GM20000 (cell line): ENCODE measurements around the gene FOS.

Source experiments
- DNase-seq: peaks from one replicate; pipeline ENCODE4 v3.0.0; 2012; ENCODE audit warnings: low spot score
- CTCF ChIP-seq: IDR thresholded peaks from 2 replicates; pipeline ENCODE4 v1.5.1; 2012; ENCODE audit warnings: mild to moderate bottlenecking, control low read depth; ENCODE audit errors: extremely low read depth, missing control alignments

The FOS gene

DNA sequence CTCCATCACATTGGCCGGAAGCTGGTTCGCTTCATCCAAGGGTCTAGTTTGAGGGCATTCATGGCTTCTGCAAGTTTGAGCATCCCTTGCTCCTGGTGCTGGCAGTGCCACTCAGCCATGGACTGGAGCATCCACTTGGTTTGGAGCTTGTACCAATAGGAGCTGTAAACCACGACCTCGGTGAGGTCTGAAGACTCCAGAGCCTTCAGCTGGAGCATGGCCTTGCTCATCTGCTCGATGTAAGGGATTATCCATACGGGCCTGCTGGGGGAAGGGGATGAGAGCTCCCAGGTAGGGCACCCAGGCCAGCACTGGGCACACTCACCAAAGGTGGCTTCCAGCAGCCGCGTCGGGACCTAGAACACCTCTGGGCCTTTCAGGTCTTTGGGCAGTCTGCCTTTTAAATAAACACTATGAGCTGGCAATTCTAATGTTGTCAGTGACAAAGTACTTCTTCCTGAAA, 13.5 kb downstream of the FOS start:
- no peak for DNase-seq
- TF ChIP-seq CTCF: no peak

DNA sequence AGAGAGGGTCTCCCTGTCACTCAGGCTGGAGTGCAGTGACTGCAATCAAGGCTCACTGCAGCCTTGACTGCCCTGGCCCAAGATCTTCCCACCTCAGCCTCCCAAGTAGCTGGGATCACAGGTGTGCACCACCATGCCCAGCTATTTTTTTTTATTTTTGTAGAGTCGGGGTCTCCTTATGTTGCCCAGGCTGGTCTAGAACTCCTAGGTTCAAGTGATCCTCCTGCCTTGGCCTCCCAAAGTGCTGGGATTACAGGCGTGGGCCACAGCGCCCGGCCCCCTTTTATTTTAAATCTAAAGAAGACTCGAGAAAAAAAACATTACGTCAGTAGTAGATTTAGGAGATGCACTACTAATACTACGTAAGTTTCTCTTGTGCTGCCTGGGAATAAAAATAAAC, 14.3 kb downstream of the FOS start:
- no peak for TF ChIP-seq CTCF
- no peak for DNase-seq

DNA sequence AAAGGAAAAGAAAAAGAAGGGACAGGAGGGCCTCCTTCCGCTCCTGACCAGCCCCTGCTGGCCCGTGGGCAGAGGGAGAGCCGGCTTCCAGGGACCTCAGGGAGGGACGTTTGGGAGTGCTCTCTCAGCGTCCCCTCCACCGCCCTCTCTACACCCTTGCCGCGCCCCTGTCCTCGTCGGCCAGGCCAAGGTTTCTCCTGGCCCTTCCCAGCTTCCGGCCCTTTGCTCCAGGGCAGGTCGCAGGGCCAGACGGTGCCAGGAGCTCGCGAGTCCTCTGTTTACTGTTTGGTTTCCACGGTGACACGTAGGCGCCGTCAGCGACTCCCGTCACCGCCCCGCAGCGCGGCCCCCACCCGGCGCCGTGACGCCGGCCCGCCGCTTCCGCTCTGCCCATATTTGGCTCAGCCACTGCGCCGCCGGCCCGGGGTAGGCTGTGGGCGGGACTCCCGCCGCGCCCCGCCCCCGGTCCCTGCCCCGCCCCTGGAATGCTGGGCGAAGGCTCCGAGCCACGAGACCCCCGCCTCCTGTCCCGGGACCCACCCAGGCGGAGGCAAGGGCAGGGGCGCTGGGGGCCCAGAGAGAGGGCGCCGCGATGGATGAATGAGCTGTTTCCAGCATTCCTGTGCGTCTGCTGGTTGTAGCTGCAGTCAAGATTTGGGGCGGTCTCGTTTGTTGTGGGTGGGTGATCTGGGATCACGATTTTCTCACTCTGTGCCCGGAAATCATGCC, 15.5 kb downstream of the FOS start:
- peak; percentile 99 for DNase-seq
- TF ChIP-seq CTCF: no peak

- no peak for TF ChIP-seq CTCF
- DNase-seq: no peak
These were observed 16.0 kb downstream of the FOS start for GRCh38 chr14:75294649-75295033.

DNA sequence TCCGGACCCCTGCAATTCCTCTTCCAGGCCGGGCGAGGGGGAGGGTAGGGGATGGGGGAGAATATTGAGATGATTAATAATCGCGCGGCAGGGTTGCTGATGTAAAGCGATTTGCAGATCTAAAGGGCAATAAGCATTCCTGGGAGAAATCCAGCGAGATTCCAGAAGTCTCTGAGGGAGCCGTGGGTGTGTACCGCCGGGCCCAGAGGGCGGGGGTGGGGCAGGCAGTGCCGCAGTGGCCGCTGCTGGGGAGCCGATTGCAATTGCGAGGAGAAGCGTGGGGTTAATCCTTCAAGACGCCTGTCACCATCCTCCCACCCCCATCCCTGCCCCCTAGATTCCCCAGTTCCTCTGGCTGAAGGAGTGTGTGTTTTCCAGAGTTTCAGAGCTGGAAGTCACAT, 16.4 kb downstream of the FOS start:
- DNase-seq: no peak
- TF ChIP-seq CTCF: no peak

DNA sequence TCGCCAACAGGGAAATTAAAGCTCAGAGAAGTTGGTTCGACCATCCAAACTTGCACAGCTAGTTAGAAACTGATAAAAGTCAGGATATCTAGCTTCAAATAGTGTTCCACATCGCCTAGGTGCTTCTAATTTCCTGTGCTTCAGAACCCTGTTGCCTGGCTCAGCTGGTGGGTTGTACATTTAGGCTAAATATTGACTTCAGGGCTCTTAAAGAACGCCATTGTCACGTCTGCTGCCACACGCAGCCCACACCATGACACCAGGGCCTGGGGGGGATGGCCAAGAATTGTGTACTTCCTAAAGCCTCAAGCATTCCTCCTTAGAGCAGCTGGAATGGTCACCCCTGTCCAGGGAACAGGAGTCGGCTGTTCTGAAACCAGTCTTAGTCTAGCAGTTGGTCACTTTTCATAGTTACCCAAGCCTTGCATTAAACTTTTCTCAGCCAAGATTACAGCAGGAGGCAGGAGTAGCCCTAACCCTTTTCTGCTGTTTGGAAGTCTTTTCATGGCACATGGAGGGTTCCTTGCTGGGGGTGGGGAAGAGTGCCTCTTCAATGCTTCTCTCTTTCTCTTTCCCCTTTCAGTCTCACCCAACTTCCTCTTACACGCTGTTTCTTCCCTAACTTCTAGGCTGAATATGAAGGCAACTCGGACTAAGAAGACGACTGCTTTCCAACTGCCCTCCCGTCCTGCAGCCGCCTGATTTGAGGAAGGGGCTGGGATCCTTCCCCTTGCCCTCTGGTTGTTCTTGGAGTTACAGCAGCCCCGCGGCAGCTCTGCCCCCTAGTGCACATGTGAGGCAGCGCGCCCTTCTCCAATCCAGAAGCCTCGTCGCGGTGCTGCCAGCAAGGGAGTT, 17.1 kb downstream of the FOS start:
- peak; percentile 77 for DNase-seq
- TF ChIP-seq CTCF: peak; percentile 91

GRCh38 chr14:75297411-75298040, 18.9 kb downstream of the FOS start:
- TF ChIP-seq CTCF: no peak
- no peak for DNase-seq
